ENCODE data around the gene HACL1.

- TF ChIP-seq CTCF (IDR thresholded peaks at IDR 0.05): no peak
- TF ChIP-seq POLR2A (IDR thresholded peaks at IDR 0.05; ENCODE audit: low read depth): no peak
These were observed 48.5 kb upstream of the HACL1 start for GRCh38 chr3:15649858-15650257.
